Activated CD4-positive, alpha-beta T cell treated with anti-CD3 and anti-CD28 coated beads for 24 hours (primary cell): Measurements from ENCODE around the gene LZTS3.
"Not testable (repeated sequence)": the region's sequence is repeated elsewhere in the genome, so short reads cannot be mapped to it uniquely, and the experiment has no call there.

Experiments used
- DNase-seq, 2 donors: peaks; one replicate each; pipeline ENCODE4 v3.0.0-alpha.2; 2020; ENCODE audit warnings: low read depth in 2 of 2

Gene LZTS3

GRCh38 chr20:3192226-3193015 lies 19.1 kb upstream of the LZTS3 start:
- DNase-seq, result no peak

DNA sequence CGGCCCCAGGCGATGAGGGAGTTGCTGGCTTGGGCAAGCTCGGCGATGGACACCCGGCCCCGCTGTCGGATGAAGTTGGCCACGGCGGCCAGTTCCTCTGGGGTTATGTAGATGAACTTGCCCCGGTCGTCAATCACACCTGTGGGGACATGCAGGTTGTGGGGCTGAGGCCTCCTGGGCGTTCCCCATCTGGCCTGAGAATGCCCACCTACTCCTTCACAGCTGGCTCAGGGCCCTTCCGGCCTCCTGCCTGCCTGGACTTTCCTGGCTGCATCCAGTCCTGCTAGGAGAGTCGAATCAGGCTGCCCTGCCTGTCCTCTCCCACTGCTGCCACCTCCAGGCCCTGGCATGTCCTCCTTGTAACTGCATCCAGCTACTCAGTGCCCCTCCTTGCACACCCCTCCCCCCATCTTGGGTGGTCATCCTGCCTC lies 17.3 kb upstream of the LZTS3 start:
- DNase-seq, result no peak

- DNase-seq, result no peak
These were observed 16.3 kb upstream of the LZTS3 start for GRCh38 chr20:3189561-3190131.

GRCh38 chr20:3188823-3189413 lies 15.6 kb upstream of the LZTS3 start:
- DNase-seq, result no peak

DNA sequence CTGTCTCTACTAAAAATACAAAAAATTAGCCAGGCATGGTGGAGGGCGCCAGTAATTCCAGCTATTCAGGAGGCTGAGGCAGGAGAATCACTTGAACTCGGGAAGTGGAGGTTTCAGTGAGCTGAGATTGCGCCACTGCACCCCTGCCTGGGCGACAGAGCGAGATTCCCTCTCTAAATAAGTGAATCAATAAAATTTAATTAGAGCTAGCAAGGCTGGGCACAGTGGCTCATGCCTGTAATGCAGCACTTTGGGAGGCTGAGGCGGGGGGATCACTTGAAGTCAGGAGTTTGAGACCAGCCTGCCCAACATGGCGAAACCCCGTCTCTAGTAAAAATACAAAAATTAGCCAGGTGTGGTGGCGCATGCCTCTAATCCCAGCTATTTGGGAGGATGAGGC lies 14.5 kb upstream of the LZTS3 start:
- DNase-seq, result not testable (repeated sequence)

- DNase-seq, result no peak
These were observed 10.7 kb upstream of the LZTS3 start for GRCh38 chr20:3183896-3184612.

- DNase-seq, result not testable (repeated sequence)
These were observed 9.1 kb upstream of the LZTS3 start for GRCh38 chr20:3182429-3182828.

DNA sequence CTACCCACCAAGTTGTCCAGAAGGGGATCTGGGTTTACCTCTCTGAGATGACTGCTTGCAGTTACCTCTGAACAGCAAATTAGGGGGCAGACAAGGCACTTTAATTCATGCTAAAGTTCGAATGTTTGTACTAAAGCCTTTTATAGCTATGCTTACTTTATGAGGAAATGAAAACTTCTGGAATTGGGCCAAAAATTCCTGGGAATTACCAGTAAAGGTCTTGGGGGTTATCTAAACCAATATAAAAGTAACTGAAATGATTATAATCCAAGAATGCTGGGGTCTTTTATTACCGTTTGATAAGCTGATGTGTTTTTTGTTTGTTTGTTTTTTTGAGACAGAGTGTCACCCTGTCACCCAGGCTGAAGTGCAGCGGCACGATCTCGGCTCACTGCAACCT lies 7.9 kb upstream of the LZTS3 start:
- DNase-seq, result no peak

DNA sequence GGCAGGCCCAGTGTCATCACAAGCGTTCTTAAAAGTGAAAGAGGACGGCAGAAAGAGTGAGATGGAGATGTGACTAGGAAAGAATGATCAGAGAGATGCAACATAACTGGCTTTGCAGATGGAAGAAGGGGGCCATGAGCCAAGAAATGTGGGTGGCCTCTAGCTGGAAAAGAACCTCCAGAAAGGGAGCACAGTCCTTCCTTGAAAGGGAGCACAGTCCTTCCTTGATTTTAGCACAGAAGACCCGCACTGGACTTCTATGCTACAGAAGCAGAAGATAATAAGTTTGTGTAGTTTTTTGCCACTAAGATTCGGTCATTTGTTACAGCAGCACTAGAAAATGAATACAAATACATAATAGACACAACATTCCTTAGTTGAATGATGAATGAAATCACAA lies 7.0 kb upstream of the LZTS3 start:
- no peak for DNase-seq

DNA sequence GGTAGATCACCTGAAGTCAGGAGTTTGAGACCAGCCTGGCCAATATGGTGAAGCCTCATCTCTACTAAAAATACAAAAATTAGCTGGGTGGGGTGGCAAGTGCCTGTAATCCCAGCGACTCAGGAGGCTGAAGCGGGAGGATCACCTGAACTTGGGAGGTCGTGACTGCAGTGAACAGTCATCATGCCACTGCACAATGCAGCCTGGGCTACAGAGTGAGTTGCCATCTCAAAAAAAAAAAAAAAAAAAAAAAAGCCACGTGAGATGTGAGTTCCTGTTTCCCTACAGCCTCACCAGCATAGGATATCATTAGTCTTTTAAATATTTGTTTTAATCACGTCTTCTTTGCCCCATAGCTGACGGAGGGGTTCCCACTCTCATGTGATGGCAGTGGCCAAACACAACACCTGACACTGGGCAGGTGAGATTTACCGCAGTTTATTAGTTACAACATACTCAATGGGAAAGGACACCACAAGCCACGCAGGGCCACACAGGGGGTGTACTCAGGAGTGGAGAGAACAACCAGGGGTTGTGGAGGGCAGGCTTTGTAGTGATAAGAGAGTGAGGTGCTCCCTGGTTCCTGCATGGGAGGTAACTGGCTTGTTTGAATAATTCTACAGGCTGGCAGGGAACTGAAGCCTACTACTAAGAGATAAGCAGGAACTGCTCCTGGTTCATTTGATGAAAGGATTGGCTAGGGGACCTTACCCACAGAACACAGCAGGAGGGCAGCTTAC lies 4.6 kb upstream of the LZTS3 start:
- no peak for DNase-seq

DNA sequence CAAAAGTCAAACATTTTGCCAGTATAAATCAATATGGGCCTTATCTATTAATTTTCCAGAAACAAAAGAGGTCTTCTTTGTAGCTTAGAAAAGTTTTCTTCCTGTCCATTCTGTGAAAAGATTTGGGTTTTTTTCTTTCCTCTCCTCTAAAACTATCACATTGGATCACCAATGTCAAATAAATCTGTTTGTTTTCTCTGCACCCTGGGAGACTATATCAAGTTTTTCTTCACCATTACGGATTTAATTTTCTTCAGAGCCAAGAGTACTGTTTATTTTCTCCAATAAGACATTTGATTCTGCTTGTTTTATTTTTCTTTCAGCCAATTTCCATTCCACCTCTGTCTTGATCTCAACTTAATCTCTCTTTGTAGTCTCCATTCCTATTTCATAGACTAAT lies 1.9 kb upstream of the LZTS3 start:
- DNase-seq, result no peak

- DNase-seq, result no peak
These were observed 1.3 kb upstream of the LZTS3 start for GRCh38 chr20:3174442-3175261.

DNA sequence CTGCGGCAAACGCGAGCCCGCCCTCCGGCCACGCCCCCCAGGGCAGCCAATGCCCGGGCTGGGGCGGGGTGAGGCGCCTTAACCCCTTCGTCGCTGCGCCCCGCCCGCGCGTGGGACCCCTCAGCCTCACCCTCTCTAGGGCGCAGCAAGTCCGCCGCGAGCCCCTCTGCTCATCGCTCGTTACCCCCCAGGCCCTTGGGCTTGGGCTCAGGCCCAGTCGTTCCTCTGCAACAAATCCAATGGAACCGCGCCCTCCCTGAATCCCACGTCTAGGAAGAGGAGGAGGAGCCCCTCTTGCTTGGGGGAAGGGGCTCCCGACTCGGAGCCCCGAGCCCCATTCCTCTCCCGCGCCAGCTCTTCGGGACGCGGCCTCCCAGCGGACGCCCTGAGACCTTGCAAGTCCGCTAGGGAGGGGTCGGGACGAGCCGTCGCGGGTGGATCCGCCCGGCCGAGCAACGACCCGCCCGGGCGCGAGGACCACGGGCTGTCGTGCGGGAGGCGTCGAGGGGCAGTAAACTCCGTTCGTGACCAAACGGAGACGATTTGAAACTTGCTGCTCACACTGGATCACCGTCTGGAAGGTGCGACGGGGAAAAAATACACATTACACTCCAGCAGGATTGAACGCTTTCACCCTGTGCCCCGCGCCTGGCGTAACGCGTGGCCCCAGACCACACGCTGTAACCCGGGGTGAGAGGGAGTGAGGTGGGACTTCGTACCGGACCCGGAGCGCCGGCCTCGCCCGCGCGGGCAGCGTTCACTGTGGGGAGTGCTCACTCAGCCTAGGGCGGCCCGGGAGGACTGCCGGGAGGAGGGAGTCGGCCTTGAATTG lies 477 bp upstream of the LZTS3 start:
- DNase-seq, result peak; percentile 89 to 90

GRCh38 chr20:3172126-3172932 lies 1.0 kb downstream of the LZTS3 start:
- DNase-seq, result no peak

DNA sequence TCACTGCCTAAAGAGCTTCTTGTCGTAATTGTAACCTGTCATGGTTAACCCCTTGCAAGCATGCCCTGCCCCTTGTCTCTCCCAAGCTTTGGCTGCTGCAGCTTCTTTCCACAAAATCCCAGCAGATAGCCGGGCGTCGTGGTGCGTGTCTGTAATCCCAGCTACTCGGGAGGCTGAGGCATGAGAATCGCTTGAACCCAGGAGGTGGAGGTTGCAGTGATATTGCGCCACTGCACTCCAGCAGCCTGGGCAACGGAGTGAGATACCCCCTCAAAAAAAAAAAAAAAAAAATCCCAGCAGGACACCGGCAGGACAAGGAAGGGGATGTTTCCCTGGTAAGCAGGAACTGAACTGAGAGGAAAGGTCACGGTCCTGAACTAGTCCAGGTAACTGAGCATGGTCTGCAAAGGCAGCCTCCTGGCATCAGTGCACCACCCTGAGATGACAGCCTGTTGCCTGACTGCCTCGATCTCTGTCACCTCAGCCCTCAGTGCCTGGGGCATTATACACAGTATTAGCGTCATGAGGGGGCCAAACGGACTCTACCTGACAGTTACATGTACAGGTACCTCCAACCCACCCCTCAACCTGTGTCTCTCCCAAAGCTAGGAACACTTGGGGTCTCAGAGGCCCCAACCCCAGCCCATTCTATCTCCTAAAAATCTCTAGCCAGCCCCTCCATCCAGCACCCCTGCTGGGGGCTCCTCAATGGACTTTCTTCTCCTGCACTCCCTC lies 1.8 kb downstream of the LZTS3 start:
- DNase-seq, result no peak

DNA sequence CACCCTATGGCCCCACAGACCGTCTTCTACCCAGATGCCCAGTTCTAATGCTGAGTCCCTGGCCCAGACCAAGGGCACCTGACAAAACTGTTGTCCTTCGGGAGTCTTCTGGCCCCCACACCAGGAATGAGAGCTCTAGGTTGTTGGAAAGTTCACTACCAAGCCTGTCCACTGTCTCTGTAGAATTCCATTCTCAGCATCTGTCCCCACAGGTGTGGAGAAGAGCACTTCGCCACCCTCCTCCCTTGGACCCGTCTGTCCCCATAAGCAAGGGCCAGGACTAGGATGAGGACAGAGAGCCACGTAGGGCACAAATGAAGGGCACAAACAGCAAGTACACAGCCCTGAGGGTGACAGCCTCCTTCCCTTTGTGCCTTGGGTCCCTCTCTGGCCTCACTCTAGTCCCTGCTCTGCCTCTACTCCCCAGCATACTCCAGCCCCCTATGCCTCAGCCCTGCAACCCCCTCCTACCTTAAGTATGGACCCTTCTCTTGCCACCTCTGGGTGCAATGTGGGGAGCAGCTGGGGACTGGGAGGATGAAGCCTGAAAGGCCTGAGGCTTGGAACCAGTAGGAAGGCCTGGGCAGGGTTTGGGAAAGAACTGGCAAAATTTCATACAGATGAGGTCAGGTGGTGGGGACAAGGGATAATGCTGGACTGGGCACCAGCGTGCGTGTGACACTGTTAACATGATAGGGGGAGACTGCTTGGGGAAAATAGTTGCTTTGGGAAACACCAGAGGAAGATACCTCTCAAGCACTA lies 4.3 kb downstream of the LZTS3 start:
- DNase-seq, result no peak

DNA sequence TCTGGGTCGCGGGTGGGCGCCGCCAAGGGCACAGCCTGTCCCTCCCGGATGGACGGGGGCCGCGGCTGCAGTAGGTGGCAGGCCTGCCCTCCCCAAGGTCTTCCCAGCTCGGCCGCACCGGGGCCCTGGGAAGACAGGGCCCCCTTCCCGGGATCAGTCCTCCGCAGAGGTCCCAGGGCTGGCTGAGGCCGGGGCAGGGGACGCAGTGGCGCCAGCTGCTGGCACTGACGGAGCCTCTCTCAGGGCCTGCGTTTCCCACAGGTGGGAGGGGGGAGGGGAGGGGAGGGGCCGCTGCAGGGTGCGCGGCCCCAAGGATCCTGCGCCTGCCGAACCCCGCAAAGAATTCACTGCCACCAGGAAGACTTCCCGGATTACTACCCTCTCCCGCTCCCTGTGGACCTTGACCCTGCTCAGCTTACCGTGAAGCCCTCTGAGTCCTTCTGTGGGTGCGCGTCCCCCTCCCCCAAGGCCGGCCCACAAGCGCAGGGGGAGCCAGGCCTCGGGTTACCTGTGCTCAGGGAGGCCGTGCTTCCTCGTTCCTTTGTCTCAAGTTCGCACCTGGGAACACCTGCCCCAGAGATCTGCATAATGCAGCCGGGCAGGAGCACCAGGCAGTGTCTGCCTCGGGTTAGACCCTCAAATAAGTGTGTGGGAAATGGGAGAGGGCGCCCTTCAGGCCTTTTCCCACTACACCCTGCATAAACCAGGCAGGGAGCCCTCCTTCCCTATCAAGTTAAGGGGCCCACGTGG lies 5.1 kb downstream of the LZTS3 start:
- DNase-seq, result no peak
